H1 (cell line): ENCODE data around the gene SLCO2A1. TPM values are rescaled to one million over a fixed set of nuclear protein-coding genes. Genes with fewer than 3 reads are reported as not detected.

ENCODE experiments used
- CTCF ChIA-PET: fragments of 300-600 bp; sonication (Branson Sonifier 250); formaldehyde crosslinking; loops from one replicate; lab custom pipeline; 2021; ENCODE audit not compliant: partially characterized antibody; lab: Charles Lee
- POLR2A ChIA-PET: fragments of 300-600 bp; sonication (Branson Sonifier 250); formaldehyde crosslinking; loops from one replicate; lab custom pipeline; 2021; ENCODE audit warnings: inconsistent platforms; ENCODE audit not compliant: partially characterized antibody; lab: Charles Lee
- DNase-seq, 2 experiments: peaks; one replicate each; pipeline versions ENCODE4 v3.0.0 to v3.0.0-alpha.2; 2010 to 2022; ENCODE audit warnings: low spot score in 2 of 2, low read depth in 1 of 2, mixed read lengths in 1 of 2
- FAIRE-seq: peaks from 2 replicates; lab custom pipeline; 2011; peaks lifted over from hg19 to GRCh38; lab: Jason Lieb, UNC
- H2AFZ ChIP-seq: 2 replicates; pipeline ENCODE4 v1.8.1; 2012; ENCODE audit warnings: low read length, inconsistent platforms
- H2AK5ac ChIP-seq: 2 replicates; pipeline ENCODE4 v1.6.1; 2013; ENCODE audit warnings: low read depth, low read length
- H2BK120ac ChIP-seq: replicated peaks from 2 replicates; pipeline ENCODE3; 2013; ENCODE audit warnings: low read depth, low read length, inconsistent platforms
- H2BK12ac ChIP-seq: 2 replicates; pipeline ENCODE4 v1.6.1; 2013; ENCODE audit warnings: low read depth, low read length
- H2BK15ac ChIP-seq: 2 replicates; pipeline ENCODE4 v1.6.1; 2013; ENCODE audit warnings: low read length
- H2BK20ac ChIP-seq: 2 replicates; pipeline ENCODE4 v1.6.1; 2013; ENCODE audit warnings: low read length
- H2BK5ac ChIP-seq: 2 replicates; pipeline ENCODE4 v1.6.1; 2013; ENCODE audit warnings: low read depth, low read length
- H3K14ac ChIP-seq: 2 replicates; pipeline ENCODE4 v1.6.1; 2013; ENCODE audit warnings: inconsistent platforms; ENCODE audit not compliant: insufficient read length
- H3K18ac ChIP-seq: 2 replicates; pipeline ENCODE4 v1.6.1; 2013; ENCODE audit warnings: low read length; ENCODE audit errors: extremely low read depth
- H3K23ac ChIP-seq: 2 replicates; pipeline ENCODE4 v1.6.1; 2013; ENCODE audit warnings: inconsistent platforms; ENCODE audit not compliant: insufficient read length
- H3K23me2 ChIP-seq: 2 replicates; pipeline ENCODE4 v1.6.1; 2013; ENCODE audit warnings: low read depth, low read length
- H3K27ac ChIP-seq: 2 replicates; pipeline ENCODE4 v1.6.1; 2011; ENCODE audit warnings: low read depth, low read length, inconsistent platforms
- H3K27me3 ChIP-seq, 4 experiments: replicated peaks in 1 of 4; 1 replicate in 1 of 4; 2 replicates in 3 of 4; pipeline versions ENCODE4 v1.6.1 to v1.8.1; 2011 to 2013; ENCODE audit warnings: low read length in 3 of 4, mild to moderate bottlenecking in 3 of 4, inconsistent platforms in 2 of 4, mixed read lengths in 2 of 4, moderate library complexity in 1 of 4; ENCODE audit not compliant: control insufficient read depth in 3 of 4, insufficient read depth in 3 of 4; ENCODE audit errors: extremely low read depth in 1 of 4
- H3K36me3 ChIP-seq, 4 experiments: 2 replicates each; pipeline versions ENCODE4 v1.6.1 to v1.8.1; 2011 to 2013; ENCODE audit warnings: mild to moderate bottlenecking in 4 of 4, low read length in 3 of 4, moderate library complexity in 2 of 4, control low read depth in 1 of 4, inconsistent platforms in 1 of 4; ENCODE audit not compliant: insufficient read depth in 4 of 4, control insufficient read depth in 2 of 4
- H3K4ac ChIP-seq: replicated peaks from 2 replicates; pipeline ENCODE3; 2013; ENCODE audit warnings: low read length, low read depth, mixed read lengths, inconsistent platforms; ENCODE audit not compliant: insufficient read length
- H3K4me1 ChIP-seq, 4 experiments: replicated peaks in 1 of 4; 1 replicate in 1 of 4; 2 replicates in 3 of 4; pipeline versions ENCODE4 v1.6.1 to v1.8.1; 2011 to 2013; ENCODE audit warnings: low read length in 3 of 4, inconsistent platforms in 2 of 4, mixed read lengths in 1 of 4; ENCODE audit not compliant: insufficient read depth in 4 of 4, control insufficient read depth in 3 of 4
- H3K4me2 ChIP-seq, 2 experiments: 2 replicates each; pipeline versions ENCODE4 v1.6.1 to v1.8.1; 2011 to 2013; ENCODE audit warnings: low read depth in 2 of 2, low read length in 2 of 2, control low read depth in 1 of 2, inconsistent platforms in 1 of 2, mild to moderate bottlenecking in 1 of 2; ENCODE audit not compliant: insufficient read depth in 1 of 2
- H3K4me3 ChIP-seq, 4 experiments: fragments of 200-600, 300-600 bp in 1 of 4; sonication (generic), shearing (Covaris generic), sonication (Bioruptor Twin) in 1 of 4; 2 replicates each; pipeline versions ENCODE4 v1.5.1 to v1.8.1; 2011 to 2016; ENCODE audit warnings: low read length in 4 of 4, low read depth in 3 of 4, control low read depth in 2 of 4, inconsistent platforms in 2 of 4, mild to moderate bottlenecking in 2 of 4, mixed read lengths in 1 of 4, moderate library complexity in 1 of 4; ENCODE audit not compliant: insufficient read depth in 2 of 4; ENCODE audit errors: extremely low read depth in 1 of 4
- H3K56ac ChIP-seq: replicated peaks from 2 replicates; pipeline ENCODE3; 2013; ENCODE audit warnings: low read depth, mild to moderate bottlenecking, mixed read lengths, low read length, inconsistent platforms; ENCODE audit not compliant: insufficient read length
- H3K79me1 ChIP-seq: 2 replicates; pipeline ENCODE4 v1.6.1; 2013; ENCODE audit warnings: low read depth, low read length, control low read depth
- H3K79me2 ChIP-seq, 2 experiments: 2 replicates each; pipeline versions ENCODE4 v1.6.1 to v1.8.1; 2012 to 2013; ENCODE audit warnings: low read length in 2 of 2, mild to moderate bottlenecking in 2 of 2, inconsistent platforms in 1 of 2; ENCODE audit not compliant: insufficient read depth in 2 of 2, control insufficient read depth in 1 of 2
- H3K9ac ChIP-seq, 4 experiments: replicated peaks in 1 of 4; 1 replicate in 1 of 4; 2 replicates in 3 of 4; pipeline versions ENCODE4 v1.6.1 to v1.8.1; 2011 to 2013; ENCODE audit warnings: low read depth in 3 of 4, low read length in 3 of 4, control low read depth in 2 of 4, mild to moderate bottlenecking in 2 of 4, moderate library complexity in 2 of 4, inconsistent platforms in 1 of 4; ENCODE audit errors: extremely low read depth in 1 of 4
- H3K9me3 ChIP-seq, 2 experiments: 2 replicates each; pipeline versions ENCODE4 v1.6.1 to v1.8.1; 2012 to 2013; ENCODE audit warnings: mild to moderate bottlenecking in 2 of 2, moderate library complexity in 2 of 2, control low read depth in 1 of 2, inconsistent platforms in 1 of 2, low read depth in 1 of 2, low read length in 1 of 2, mixed read lengths in 1 of 2; ENCODE audit not compliant: insufficient read depth in 2 of 2
- H4K20me1 ChIP-seq, 2 experiments: replicated peaks in 1 of 2; 2 replicates each; pipeline versions ENCODE3 to v1.8.1; 2011 to 2013; ENCODE audit warnings: inconsistent platforms in 2 of 2, low read length in 2 of 2, mild to moderate bottlenecking in 1 of 2; ENCODE audit not compliant: insufficient read depth in 2 of 2, control insufficient read depth in 1 of 2
- H4K5ac ChIP-seq: 2 replicates; pipeline ENCODE4 v1.6.1; 2013; ENCODE audit warnings: low read length, low read depth, mixed read lengths, inconsistent platforms; ENCODE audit not compliant: insufficient read length
- H4K8ac ChIP-seq: 2 replicates; pipeline ENCODE4 v1.8.0; 2013; ENCODE audit warnings: mild to moderate bottlenecking, moderate library complexity, low read length, inconsistent platforms; ENCODE audit not compliant: insufficient read depth; ENCODE audit errors: extremely low read depth
- H4K91ac ChIP-seq: replicated peaks from 2 replicates; pipeline ENCODE3; 2013; ENCODE audit warnings: low read length, mixed read lengths, inconsistent platforms; ENCODE audit not compliant: insufficient read length
- BCL11A ChIP-seq, 2 experiments: IDR thresholded peaks; one replicate each; pipeline ENCODE4 v1.6.1; 2011; ENCODE audit warnings: low read depth in 2 of 2, low read length in 2 of 2, mild to moderate bottlenecking in 2 of 2
- CBX8 ChIP-seq: fragments of 300-800, 300-1000 bp; sonication (generic); IDR thresholded peaks from 2 replicates; pipeline ENCODE4 v1.7.1; 2016; ENCODE audit warnings: low read depth, low read length, borderline replicate concordance
- CEBPB ChIP-seq: IDR thresholded peaks from 2 replicates; pipeline ENCODE4 v1.6.1; 2012; ENCODE audit warnings: low read depth, low read length
- CHD2 ChIP-seq: IDR thresholded peaks from 2 replicates; pipeline ENCODE4 v1.6.1; 2012; ENCODE audit warnings: low read length, improper control_type of control experiment
- CREB1 ChIP-seq: IDR thresholded peaks from 2 replicates; pipeline ENCODE4 v1.6.1; 2012; ENCODE audit warnings: inconsistent platforms
- E2F6 ChIP-seq: IDR thresholded peaks from 2 replicates; pipeline ENCODE4 v1.6.1; 2012; ENCODE audit warnings: inconsistent platforms
- FOSL1 ChIP-seq: IDR thresholded peaks from 2 replicates; pipeline ENCODE4 v1.6.1; 2011; ENCODE audit warnings: mild to moderate bottlenecking, low read depth, low read length, moderate library complexity; ENCODE audit not compliant: insufficient read depth
- JUN ChIP-seq: IDR thresholded peaks from 2 replicates; pipeline ENCODE4 v1.6.1; 2011; ENCODE audit warnings: low read depth, mild to moderate bottlenecking, improper control_type of control experiment, low read length
- JUND ChIP-seq: IDR thresholded peaks from 2 replicates; pipeline ENCODE4 v1.6.1; 2011; ENCODE audit warnings: mild to moderate bottlenecking, improper control_type of control experiment, low read length
- KDM1A ChIP-seq: fragments of 200-600, 300-600 bp; sonication (generic); IDR thresholded peaks from 2 replicates; pipeline ENCODE4 v1.7.1; 2016; ENCODE audit warnings: mild to moderate bottlenecking, low read length, borderline replicate concordance
- KDM5A ChIP-seq: fragments of 200-600 bp; IDR thresholded peaks from 2 replicates; pipeline ENCODE4 v1.7.1; 2012; ENCODE audit warnings: mild to moderate bottlenecking, low read length, inconsistent platforms, mixed read lengths
- RBBP5 ChIP-seq: IDR thresholded peaks from 2 replicates; pipeline ENCODE4 v1.7.1; 2012; ENCODE audit warnings: low read depth, mild to moderate bottlenecking, inconsistent platforms, low read length, moderate library complexity, borderline replicate concordance
- SRF ChIP-seq: IDR thresholded peaks from 2 replicates; pipeline ENCODE4 v1.6.1; 2011; ENCODE audit warnings: mild to moderate bottlenecking, low read depth, low read length, moderate library complexity
- TAF1 ChIP-seq: IDR thresholded peaks from 2 replicates; pipeline ENCODE4 v1.6.1; 2011; ENCODE audit warnings: mild to moderate bottlenecking, low read depth, low read length
- TCF12 ChIP-seq: IDR thresholded peaks from 2 replicates; pipeline ENCODE4 v1.6.1; 2011; ENCODE audit warnings: low read depth, mild to moderate bottlenecking, low read length
- WGBS, 2 experiments: shearing (Covaris generic) in 1 of 2; methylation state at CpG; one replicate each; pipeline versions ENCODE4 v1.1.6 to v1.1.7; 2013 to 2015; ENCODE audit warnings: low lambda C conversion rate in 2 of 2, mixed read lengths in 2 of 2, inconsistent platforms in 1 of 2, low coverage in 1 of 2, missing lambda C conversion rate in 1 of 2; ENCODE audit not compliant: insufficient replicate concordance in 2 of 2, insufficient coverage in 1 of 2, insufficient read length in 1 of 2; ENCODE audit errors: extremely low coverage in 1 of 2, missing lambda C conversion rate in 1 of 2; 5-methylcytosine and 5-hydroxymethylcytosine counted together
- polyA plus RNA-seq, 7 experiments: library from polyadenylated mRNA; depleted of rRNA in 3 of 7; stranded (reverse) in 5 of 7; unstranded in 2 of 7; fragments of >200 nt in 5 of 7; fragments of 200-250 nt in 2 of 7; gene quantifications; 1 replicate in 5 of 7; 2 replicates in 1 of 7; 4 replicates in 1 of 7; pipeline versions ENCODE4 v1.2.1 to v1.2.3, GENCODE V29; 2011 to 2013; ENCODE audit warnings: missing spikeins in 2 of 7, mixed read lengths in 2 of 7
- total RNA-seq: library from RNA; stranded (reverse); fragmentation: NEBNext Ultra II Directional; extraction: Animal tissue kit (Norgen Biotek cat#: 25700); gene quantifications from 2 replicates; pipeline ENCODE4 v1.2.1, GENCODE V29; 2021

The SLCO2A1 gene
- total and polyA plus RNA-seq, 2 of the 8 experiments (the other 6 are each of a cell fraction or from before 2014, with no cell fraction given): 1.1 to 2.3 TPM

DNA sequence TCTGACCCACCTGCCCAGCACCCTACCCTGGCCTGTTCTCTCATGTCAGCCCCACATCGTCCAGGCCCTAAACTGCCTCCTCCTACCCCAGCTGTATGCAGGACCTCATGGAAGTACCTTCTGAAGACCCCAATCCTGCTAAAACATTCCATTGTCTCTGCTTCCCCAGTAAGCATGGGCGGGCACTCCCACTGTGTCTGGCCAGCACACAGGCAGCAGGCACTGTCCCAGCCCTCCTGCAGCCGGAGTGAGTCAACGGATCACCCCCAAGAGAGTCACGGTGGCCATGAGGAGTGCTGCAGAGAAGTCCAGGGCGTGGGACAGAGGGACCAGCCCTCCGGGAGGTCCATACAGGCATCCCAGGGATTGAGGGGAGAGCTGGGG lies 36.4 kb upstream of the SLCO2A1 start:
- H2AK5ac ChIP-seq: no peak overlapping the region
- H4K5ac ChIP-seq: no peak overlapping the region
- 0 out of 2 replicates have a peak overlapping the region, but pooled peaks have one; percentile 12 for H2BK5ac ChIP-seq
- no peak overlapping the region for H3K18ac ChIP-seq
- H3K56ac ChIP-seq: no peak overlapping the region
- no peaks in the 10 kb centered on the region for H3K27me3 ChIP-seq
- H2BK15ac ChIP-seq: no peak overlapping the region
- no peak overlapping the region for H2BK120ac ChIP-seq
- no peaks in the 10 kb centered on the region for H3K4me1 ChIP-seq
- no peak overlapping the region for H2BK12ac ChIP-seq
- no peak overlapping the region for H4K8ac ChIP-seq
- FAIRE-seq (no peak), DNase-seq (peak in 1 of 2 experiments; percentile 14)
- ChIA-PET POLR2A (no interaction called here), CTCF (interaction anchor here (1.0 kb wide), 1 partner anchor 101 kb away, joined by 3 read pairs; no protein-coding TSS in a partner anchor)
- no peak overlapping the region for H3K4me3 ChIP-seq
- no peaks in the 10 kb centered on the region for H3K9me3 ChIP-seq
- H3K79me2 ChIP-seq: no peaks in the 10 kb centered on the region
- H3K36me3 ChIP-seq: no peaks in the 10 kb centered on the region
- no peak overlapping the region for H3K14ac ChIP-seq
- no peak overlapping the region for H4K91ac ChIP-seq
- H3K4me2 ChIP-seq: no peak overlapping the region
- H3K9ac ChIP-seq: no peak overlapping the region
- H3K79me1 ChIP-seq: no peaks in the 10 kb centered on the region
- H2BK20ac ChIP-seq: no peak overlapping the region
- WGBS, 2 experiments: 92% methylated on average over 7 of the region's 7 CpGs; no CpG with 5 or more reads in 1 of the 2 experiments
- H3K27ac ChIP-seq: no peak overlapping the region
- no peaks in the 10 kb centered on the region for H3K23me2 ChIP-seq
- H3K4ac ChIP-seq: no peak overlapping the region
- H3K23ac ChIP-seq: no peak overlapping the region
- no peak overlapping the region for H2AFZ ChIP-seq
- no peaks in the 10 kb centered on the region for H4K20me1 ChIP-seq
- TF ChIP-seq TAF1: no peak
- no peak for TF ChIP-seq TCF12
- no peak for TF ChIP-seq BCL11A (IDR thresholded peaks at IDR 0.05; ENCODE audit: low read depth in 2 of 2, low read length in 2 of 2)
- TF ChIP-seq SRF: no peak
- TF ChIP-seq RBBP5: no peak
- no peak for TF ChIP-seq JUN
- no peak for TF ChIP-seq FOSL1
- no peak for TF ChIP-seq KDM1A
- TF ChIP-seq JUND: no peak
- TF ChIP-seq E2F6: no peak
- TF ChIP-seq KDM5A: no peak
- no peak for TF ChIP-seq CREB1
- no peak for TF ChIP-seq CHD2
- no peak for TF ChIP-seq CBX8
- no peak for TF ChIP-seq CEBPB
